Measurements from ENCODE around the gene NRIP1. TPM values are rescaled to one million over a fixed set of nuclear protein-coding genes. Genes with fewer than 3 reads are reported as not detected.

NRIP1 gene
- total and polyA plus RNA-seq, 9 of the 15 experiments (the other 6 are each of a cell fraction or from before 2014, with no cell fraction given) = 4.3 to 42.8 (median 19.6) TPM

DNA sequence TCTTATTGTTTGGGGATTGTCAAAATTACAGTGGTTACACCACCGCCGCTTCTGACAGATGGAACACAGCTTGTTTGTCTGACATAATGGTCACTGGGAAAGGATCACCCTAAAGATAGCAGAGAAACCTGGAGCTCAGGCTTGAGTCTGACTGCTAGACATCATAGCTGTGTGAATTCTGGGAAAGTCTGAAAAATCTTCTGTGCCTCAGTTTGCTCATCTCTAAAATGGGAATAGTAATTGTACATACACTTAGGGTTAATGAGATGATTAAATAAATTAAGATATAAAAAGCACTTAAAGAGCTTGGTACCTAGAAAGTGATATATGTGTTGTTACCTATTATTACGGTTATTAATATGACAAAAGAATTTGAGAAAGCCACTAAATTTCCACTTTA is 39.7 kb upstream of the NRIP1 start:
- no peak overlapping the region for H3K9ac ChIP-seq (ENCODE audit: insufficient read depth in 1 of 2, low read depth in 2 of 2, low read length in 2 of 2)
- H3K4me2 ChIP-seq (ENCODE audit: insufficient read depth, low read length) = no peak overlapping the region
- H3K27me3 ChIP-seq (ENCODE audit: control insufficient read depth in 2 of 2, insufficient read depth in 2 of 2, low read length in 2 of 2) = no peaks in the 10 kb centered on the region
- FAIRE-seq (no peak), DNase-seq (ENCODE audit: extremely low read depth in 1 of 4, low spot score in 3 of 4) (no peak), ATAC-seq (no peak)
- ChIA-PET POLR2A (no interaction called here), CTCF (ENCODE audit: low intra/inter-chr PET ratio) (no interaction called here)
- intact Hi-C loops (cut with micrococcal nuclease) = no loop called here
- no peak overlapping the region for H3K27ac ChIP-seq (ENCODE audit: extremely low read depth, low read depth, low read length)
- no peaks in the 10 kb centered on the region; a peak in 1 of 5 replicates for H3K4me1 ChIP-seq (replicated peaks in 1 of 2; ENCODE audit: control insufficient read depth in 2 of 2, insufficient read depth in 2 of 2, low read length in 2 of 2)
- no peaks in the 10 kb centered on the region for H3K9me1 ChIP-seq (ENCODE audit: control insufficient read depth, insufficient read depth, low read length)
- WGBS (ENCODE audit: insufficient coverage, low coverage, missing lambda C conversion rate) = 70% methylated on average over 3 of the region's 3 CpGs
- no peaks in the 10 kb centered on the region for H3K36me3 ChIP-seq (ENCODE audit: control insufficient read depth, insufficient read depth, low read length)
- H3K79me2 ChIP-seq (ENCODE audit: control insufficient read depth, insufficient read depth, low read length) = no peaks in the 10 kb centered on the region
- no TSS peak for BruUV-seq (replicated peaks)
- H3K4me3 ChIP-seq = no peak overlapping the region
- H3K9me3 ChIP-seq (replicated peaks; ENCODE audit: control insufficient read depth, insufficient read depth, low read depth, low read length) = no peaks in the 10 kb centered on the region
- H2AFZ ChIP-seq (ENCODE audit: low read depth, low read length) = no peak overlapping the region
- TF ChIP-seq KDM1A (IDR thresholded peaks at IDR 0.05) (0 out of 4 replicates have a peak, but pooled peaks of 1 of the 2 experiments have one; percentile 14), RBM25 (IDR thresholded peaks at IDR 0.05; ENCODE audit: low read depth, low read length, severe bottlenecking) (peak; percentile 94), ADNP (tag; IDR thresholded peaks at IDR 0.05) (peak; percentile 81), BCOR (IDR thresholded peaks at IDR 0.05) (peak; percentile 70), GTF2A2 (tag; IDR thresholded peaks at IDR 0.05) (no peak)
- TF ChIP-seq, protein P1, sequence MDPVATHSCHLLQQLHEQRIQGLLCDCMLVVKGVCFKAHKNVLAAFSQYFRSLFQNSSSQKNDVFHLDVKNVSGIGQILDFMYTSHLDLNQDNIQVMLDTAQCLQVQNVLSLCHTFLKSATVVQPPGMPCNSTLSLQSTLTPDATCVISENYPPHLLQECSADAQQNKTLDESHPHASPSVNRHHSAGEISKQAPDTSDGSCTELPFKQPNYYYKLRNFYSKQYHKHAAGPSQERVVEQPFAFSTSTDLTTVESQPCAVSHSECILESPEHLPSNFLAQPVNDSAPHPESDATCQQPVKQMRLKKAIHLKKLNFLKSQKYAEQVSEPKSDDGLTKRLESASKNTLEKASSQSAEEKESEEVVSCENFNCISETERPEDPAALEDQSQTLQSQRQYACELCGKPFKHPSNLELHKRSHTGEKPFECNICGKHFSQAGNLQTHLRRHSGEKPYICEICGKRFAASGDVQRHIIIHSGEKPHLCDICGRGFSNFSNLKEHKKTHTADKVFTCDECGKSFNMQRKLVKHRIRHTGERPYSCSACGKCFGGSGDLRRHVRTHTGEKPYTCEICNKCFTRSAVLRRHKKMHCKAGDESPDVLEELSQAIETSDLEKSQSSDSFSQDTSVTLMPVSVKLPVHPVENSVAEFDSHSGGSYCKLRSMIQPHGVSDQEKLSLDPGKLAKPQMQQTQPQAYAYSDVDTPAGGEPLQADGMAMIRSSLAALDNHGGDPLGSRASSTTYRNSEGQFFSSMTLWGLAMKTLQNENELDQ (CRISPR knock-in tag; IDR thresholded peaks at IDR 0.05; ENCODE audit: borderline replicate concordance) = no peak
- TF ChIP-seq, protein P2, sequence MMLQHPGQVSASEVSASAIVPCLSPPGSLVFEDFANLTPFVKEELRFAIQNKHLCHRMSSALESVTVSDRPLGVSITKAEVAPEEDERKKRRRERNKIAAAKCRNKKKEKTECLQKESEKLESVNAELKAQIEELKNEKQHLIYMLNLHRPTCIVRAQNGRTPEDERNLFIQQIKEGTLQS (IDR thresholded peaks at IDR 0.05) = no peak
- TF ChIP-seq, protein P2 (CRISPR knock-in tag; conservative IDR thresholded peaks at IDR 0.05) = no peak
- in situ Hi-C loops (cut with MboI) = no loop called here
- H4K20me1 ChIP-seq (replicated peaks; ENCODE audit: control insufficient read depth, insufficient read depth, low read length) = no peaks in the 10 kb centered on the region

Data from K562 (cell line).